Thyroid gland (tissue), 4 donors: ENCODE data around the gene TMIE. TPM values are rescaled to one million over a fixed set of nuclear protein-coding genes. Genes with fewer than 3 reads are reported as not detected.

Source experiments
- DNase-seq, 2 donors: peaks; one replicate each; pipeline ENCODE4 v3.0.0-alpha.2; 2019
- H3K27ac ChIP-seq, 3 donors: fragments of 200-600 bp; sonication (generic); 1 replicate in 2 of 3; 2 replicates in 1 of 3; pipeline ENCODE4 v1.5.1; 2016 to 2019; ENCODE audit warnings: mild to moderate bottlenecking in 1 of 3, moderate library complexity in 1 of 3
- H3K27me3 ChIP-seq: fragments of 200-600 bp; sonication (generic); one replicate; pipeline ENCODE4 v1.5.1; 2019
- H3K36me3 ChIP-seq, 2 donors: fragments of 200-600 bp; sonication (generic); one replicate each; pipeline ENCODE4 v1.5.1; 2016 to 2019
- H3K4me1 ChIP-seq, 2 donors: fragments of 200-600 bp; sonication (generic); one replicate each; pipeline ENCODE4 v1.5.1; 2017 to 2019
- H3K4me3 ChIP-seq, 3 donors: fragments of 200-600 bp; sonication (generic); replicated peaks in 1 of 3; 1 replicate in 2 of 3; 2 replicates in 1 of 3; pipeline ENCODE4 v1.5.1; 2016; ENCODE audit warnings: mild to moderate bottlenecking in 1 of 3
- H3K9me3 ChIP-seq: fragments of 200-600 bp; sonication (generic); one replicate; pipeline ENCODE4 v1.5.1; 2017
- POLR2A ChIP-seq, 2 donors: fragments of 450-650 bp; IDR thresholded peaks; one replicate each; pipeline ENCODE4 v1.6.1; 2017; ENCODE audit warnings: antibody characterized with exemption in 2 of 2, mild to moderate bottlenecking in 2 of 2, moderate library complexity in 1 of 2
- WGBS, 2 donors: methylation state at CpG; one replicate each; pipeline ENCODE4 v1.1.5; 2017; 5-methylcytosine and 5-hydroxymethylcytosine counted together
- intact Hi-C: fragments of 100-400 bp; cut with DNase I; formaldehyde crosslinking; loops from one replicate; pipeline ENCODE4 v1.15.1; 2023
- total RNA-seq, 4 donors: library from RNA; depleted of rRNA; stranded (reverse); fragments of >200 nt; gene quantifications; one replicate each; pipeline ENCODE4 v1.2.3, GENCODE V29; 2016
- TF ChIP-seq, protein P1 (sequence below), 6 experiments: fragments of 200-600 bp in 3 of 6; fragments of 450-650 bp in 3 of 6; sonication (generic) in 3 of 6; IDR thresholded peaks; one replicate each; pipeline ENCODE4 v1.5.1; 2016 to 2019; ENCODE audit warnings: antibody characterized with exemption in 6 of 6, mild to moderate bottlenecking in 2 of 6, inconsistent platforms in 1 of 6, moderate library complexity in 1 of 6

Gene TMIE
- total RNA-seq, 4 donors from 2014 or later = 0.83 to 1.3 (median 1.1) TPM; not detected in 1

GRCh38 chr3:46729038-46729437, 27.8 kb downstream of the TMIE start:
- Histone ChIP-seq H3K4me3 (no peak overlapping the region), H3K4me1 (no peaks in the 10 kb centered on the region), H3K9me3 (no peaks in the 10 kb centered on the region), H3K27me3 (no peaks in the 10 kb centered on the region), H3K27ac (no peak overlapping the region), H3K36me3 (no peaks in the 10 kb centered on the region)
- WGBS, 2 donors = 82 to 92% methylated on average over 4 of the region's 4 CpGs
- intact Hi-C loops = no loop called here
- TF ChIP-seq, protein P1, sequence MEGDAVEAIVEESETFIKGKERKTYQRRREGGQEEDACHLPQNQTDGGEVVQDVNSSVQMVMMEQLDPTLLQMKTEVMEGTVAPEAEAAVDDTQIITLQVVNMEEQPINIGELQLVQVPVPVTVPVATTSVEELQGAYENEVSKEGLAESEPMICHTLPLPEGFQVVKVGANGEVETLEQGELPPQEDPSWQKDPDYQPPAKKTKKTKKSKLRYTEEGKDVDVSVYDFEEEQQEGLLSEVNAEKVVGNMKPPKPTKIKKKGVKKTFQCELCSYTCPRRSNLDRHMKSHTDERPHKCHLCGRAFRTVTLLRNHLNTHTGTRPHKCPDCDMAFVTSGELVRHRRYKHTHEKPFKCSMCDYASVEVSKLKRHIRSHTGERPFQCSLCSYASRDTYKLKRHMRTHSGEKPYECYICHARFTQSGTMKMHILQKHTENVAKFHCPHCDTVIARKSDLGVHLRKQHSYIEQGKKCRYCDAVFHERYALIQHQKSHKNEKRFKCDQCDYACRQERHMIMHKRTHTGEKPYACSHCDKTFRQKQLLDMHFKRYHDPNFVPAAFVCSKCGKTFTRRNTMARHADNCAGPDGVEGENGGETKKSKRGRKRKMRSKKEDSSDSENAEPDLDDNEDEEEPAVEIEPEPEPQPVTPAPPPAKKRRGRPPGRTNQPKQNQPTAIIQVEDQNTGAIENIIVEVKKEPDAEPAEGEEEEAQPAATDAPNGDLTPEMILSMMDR (IDR thresholded peaks at IDR 0.05) = no peak
- no peak for TF ChIP-seq POLR2A (IDR thresholded peaks at IDR 0.05)
- no peak for DNase-seq

GRCh38 chr3:46730819-46731218, 29.6 kb downstream of the TMIE start:
- no peaks in the 10 kb centered on the region for H3K36me3 ChIP-seq
- TF ChIP-seq POLR2A (IDR thresholded peaks at IDR 0.05) = no peak
- TF ChIP-seq, protein P1 (IDR thresholded peaks at IDR 0.05) = no peak
- no peak for DNase-seq
- H3K27ac ChIP-seq = no peak overlapping the region
- no peaks in the 10 kb centered on the region for H3K27me3 ChIP-seq
- WGBS, 2 donors = 83 to 88% methylated on average over 2 of the region's 2 CpGs
- no peaks in the 10 kb centered on the region for H3K4me1 ChIP-seq
- H3K4me3 ChIP-seq = no peak overlapping the region
- H3K9me3 ChIP-seq = no peaks in the 10 kb centered on the region
- intact Hi-C loops = no loop called here

GRCh38 chr3:46731795-46732194, 30.6 kb downstream of the TMIE start:
- Histone ChIP-seq H3K4me1 (no peaks in the 10 kb centered on the region), H3K4me3 (no peak overlapping the region), H3K27me3 (no peaks in the 10 kb centered on the region), H3K36me3 (no peaks in the 10 kb centered on the region), H3K9me3 (no peaks in the 10 kb centered on the region), H3K27ac (no peak overlapping the region)
- DNase-seq = no peak
- no peak for TF ChIP-seq POLR2A (IDR thresholded peaks at IDR 0.05)
- TF ChIP-seq, protein P1 (IDR thresholded peaks at IDR 0.05) = no peak
- intact Hi-C loops = no loop called here
- 90 to 91% methylated on average over 3 of the region's 3 CpGs for WGBS, 2 donors

GRCh38 chr3:46733026-46733800, 32.0 kb downstream of the TMIE start:
- DNase-seq = no peak
- Histone ChIP-seq H3K4me1 (no peaks in the 10 kb centered on the region), H3K27me3 (no peaks in the 10 kb centered on the region), H3K27ac (no peak overlapping the region), H3K4me3 (no peak overlapping the region), H3K36me3 (no peaks in the 10 kb centered on the region), H3K9me3 (no peaks in the 10 kb centered on the region)
- intact Hi-C loops = no loop called here
- TF ChIP-seq, protein P1 (IDR thresholded peaks at IDR 0.05) = no peak
- TF ChIP-seq POLR2A (IDR thresholded peaks at IDR 0.05) = no peak
- WGBS, 2 donors = 82 to 86% methylated on average over 9 of the region's 9 CpGs

GRCh38 chr3:46734773-46735172, 33.6 kb downstream of the TMIE start:
- 55 to 63% methylated on average over 4 of the region's 4 CpGs for WGBS, 2 donors
- Histone ChIP-seq H3K27me3 (no peaks in the 10 kb centered on the region), H3K4me3 (no peak overlapping the region), H3K36me3 (no peaks in the 10 kb centered on the region), H3K9me3 (no peaks in the 10 kb centered on the region), H3K27ac (no peak overlapping the region), H3K4me1 (no peaks in the 10 kb centered on the region)
- intact Hi-C loops = no loop called here
- DNase-seq = no peak
- TF ChIP-seq, protein P1 (IDR thresholded peaks at IDR 0.05) = no peak
- TF ChIP-seq POLR2A (IDR thresholded peaks at IDR 0.05) = no peak
